HEK293 (cell line): Measurements from ENCODE around the gene RNF175.

ENCODE experiments used
- SP7 ChIP-seq: fragments of 450-650 bp; formaldehyde crosslinking; IDR thresholded peaks from 2 replicates; pipeline ENCODE4 v1.5.1; 2016; ENCODE audit warnings: missing biosample characterization, missing genetic modification characterization
- ZNF792 ChIP-seq: fragments of 450-650 bp; formaldehyde crosslinking; IDR thresholded peaks from 2 replicates; pipeline ENCODE4 v1.5.1; 2016; ENCODE audit warnings: missing biosample characterization, missing genetic modification characterization
- TF ChIP-seq, protein P1 (sequence below): fragments of 450-650 bp; formaldehyde crosslinking; IDR thresholded peaks from 2 replicates; pipeline ENCODE4 v1.5.1; 2016; ENCODE audit warnings: missing biosample characterization, missing genetic modification characterization
- TF ChIP-seq, protein P2 (sequence below): fragments of 450-650 bp; formaldehyde crosslinking; IDR thresholded peaks from 2 replicates; pipeline ENCODE4 v1.5.1; 2016; ENCODE audit warnings: missing biosample characterization, missing genetic modification characterization
- TF ChIP-seq, protein P3 (sequence below): fragments of 450-650 bp; formaldehyde crosslinking; IDR thresholded peaks from 2 replicates; pipeline ENCODE4 v1.5.1; 2017; ENCODE audit warnings: missing biosample characterization, missing genetic modification characterization
- TF ChIP-seq, protein P4 (sequence below): fragments of 450-650 bp; formaldehyde crosslinking; IDR thresholded peaks from 2 replicates; pipeline ENCODE4 v1.5.1; 2016; ENCODE audit warnings: missing biosample characterization, missing genetic modification characterization

DNA sequence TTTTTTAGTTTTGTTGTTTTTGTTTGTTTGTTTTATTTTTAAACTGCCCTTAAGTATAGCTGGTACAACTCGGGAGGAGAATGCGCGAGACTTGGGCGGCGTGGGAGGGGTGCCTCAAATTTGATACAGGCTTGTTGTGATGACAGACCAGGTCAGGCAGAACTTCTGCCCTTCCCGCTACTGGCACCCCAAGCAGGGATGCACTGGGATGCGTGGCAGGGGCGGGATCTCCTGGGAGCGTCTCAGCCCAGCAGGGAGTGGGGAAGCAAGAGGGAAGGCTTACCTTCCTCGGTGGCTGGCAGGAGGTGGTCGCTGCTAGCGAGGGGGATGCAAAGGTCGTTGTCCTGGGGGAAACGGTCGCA is 28.2 kb upstream of the RNF175 start:
- TF ChIP-seq, protein P1, sequence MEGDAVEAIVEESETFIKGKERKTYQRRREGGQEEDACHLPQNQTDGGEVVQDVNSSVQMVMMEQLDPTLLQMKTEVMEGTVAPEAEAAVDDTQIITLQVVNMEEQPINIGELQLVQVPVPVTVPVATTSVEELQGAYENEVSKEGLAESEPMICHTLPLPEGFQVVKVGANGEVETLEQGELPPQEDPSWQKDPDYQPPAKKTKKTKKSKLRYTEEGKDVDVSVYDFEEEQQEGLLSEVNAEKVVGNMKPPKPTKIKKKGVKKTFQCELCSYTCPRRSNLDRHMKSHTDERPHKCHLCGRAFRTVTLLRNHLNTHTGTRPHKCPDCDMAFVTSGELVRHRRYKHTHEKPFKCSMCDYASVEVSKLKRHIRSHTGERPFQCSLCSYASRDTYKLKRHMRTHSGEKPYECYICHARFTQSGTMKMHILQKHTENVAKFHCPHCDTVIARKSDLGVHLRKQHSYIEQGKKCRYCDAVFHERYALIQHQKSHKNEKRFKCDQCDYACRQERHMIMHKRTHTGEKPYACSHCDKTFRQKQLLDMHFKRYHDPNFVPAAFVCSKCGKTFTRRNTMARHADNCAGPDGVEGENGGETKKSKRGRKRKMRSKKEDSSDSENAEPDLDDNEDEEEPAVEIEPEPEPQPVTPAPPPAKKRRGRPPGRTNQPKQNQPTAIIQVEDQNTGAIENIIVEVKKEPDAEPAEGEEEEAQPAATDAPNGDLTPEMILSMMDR (tag by site-specific recombination), result no peak
- TF ChIP-seq SP7, result no peak
- TF ChIP-seq, protein P2, sequence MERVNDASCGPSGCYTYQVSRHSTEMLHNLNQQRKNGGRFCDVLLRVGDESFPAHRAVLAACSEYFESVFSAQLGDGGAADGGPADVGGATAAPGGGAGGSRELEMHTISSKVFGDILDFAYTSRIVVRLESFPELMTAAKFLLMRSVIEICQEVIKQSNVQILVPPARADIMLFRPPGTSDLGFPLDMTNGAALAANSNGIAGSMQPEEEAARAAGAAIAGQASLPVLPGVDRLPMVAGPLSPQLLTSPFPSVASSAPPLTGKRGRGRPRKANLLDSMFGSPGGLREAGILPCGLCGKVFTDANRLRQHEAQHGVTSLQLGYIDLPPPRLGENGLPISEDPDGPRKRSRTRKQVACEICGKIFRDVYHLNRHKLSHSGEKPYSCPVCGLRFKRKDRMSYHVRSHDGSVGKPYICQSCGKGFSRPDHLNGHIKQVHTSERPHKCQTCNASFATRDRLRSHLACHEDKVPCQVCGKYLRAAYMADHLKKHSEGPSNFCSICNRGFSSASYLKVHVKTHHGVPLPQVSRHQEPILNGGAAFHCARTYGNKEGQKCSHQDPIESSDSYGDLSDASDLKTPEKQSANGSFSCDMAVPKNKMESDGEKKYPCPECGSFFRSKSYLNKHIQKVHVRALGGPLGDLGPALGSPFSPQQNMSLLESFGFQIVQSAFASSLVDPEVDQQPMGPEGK (tag by site-specific recombination), result no peak
- TF ChIP-seq, protein P3, sequence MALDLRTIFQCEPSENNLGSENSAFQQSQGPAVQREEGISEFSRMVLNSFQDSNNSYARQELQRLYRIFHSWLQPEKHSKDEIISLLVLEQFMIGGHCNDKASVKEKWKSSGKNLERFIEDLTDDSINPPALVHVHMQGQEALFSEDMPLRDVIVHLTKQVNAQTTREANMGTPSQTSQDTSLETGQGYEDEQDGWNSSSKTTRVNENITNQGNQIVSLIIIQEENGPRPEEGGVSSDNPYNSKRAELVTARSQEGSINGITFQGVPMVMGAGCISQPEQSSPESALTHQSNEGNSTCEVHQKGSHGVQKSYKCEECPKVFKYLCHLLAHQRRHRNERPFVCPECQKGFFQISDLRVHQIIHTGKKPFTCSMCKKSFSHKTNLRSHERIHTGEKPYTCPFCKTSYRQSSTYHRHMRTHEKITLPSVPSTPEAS (tag by site-specific recombination), result no peak
- no peak for TF ChIP-seq ZNF792 (tag by site-specific recombination)
- TF ChIP-seq, protein P4, sequence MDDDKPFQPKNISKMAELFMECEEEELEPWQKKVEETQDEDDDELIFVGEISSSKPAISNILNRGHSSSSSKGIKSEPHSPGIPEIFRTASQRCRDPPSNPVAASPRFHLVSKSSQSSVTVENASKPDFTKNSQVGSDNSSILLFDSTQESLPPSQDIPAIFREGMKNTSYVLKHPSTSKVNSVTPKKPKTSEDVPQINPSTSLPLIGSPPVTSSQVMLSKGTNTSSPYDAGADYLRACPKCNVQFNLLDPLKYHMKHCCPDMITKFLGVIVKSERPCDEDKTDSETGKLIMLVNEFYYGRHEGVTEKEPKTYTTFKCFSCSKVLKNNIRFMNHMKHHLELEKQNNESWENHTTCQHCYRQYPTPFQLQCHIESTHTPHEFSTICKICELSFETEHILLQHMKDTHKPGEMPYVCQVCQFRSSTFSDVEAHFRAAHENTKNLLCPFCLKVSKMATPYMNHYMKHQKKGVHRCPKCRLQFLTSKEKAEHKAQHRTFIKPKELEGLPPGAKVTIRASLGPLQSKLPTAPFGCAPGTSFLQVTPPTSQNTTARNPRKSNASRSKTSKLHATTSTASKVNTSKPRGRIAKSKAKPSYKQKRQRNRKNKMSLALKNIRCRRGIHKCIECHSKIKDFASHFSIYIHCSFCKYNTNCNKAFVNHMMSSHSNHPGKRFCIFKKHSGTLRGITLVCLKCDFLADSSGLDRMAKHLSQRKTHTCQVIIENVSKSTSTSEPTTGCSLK, result no peak
